Transverse colon (tissue), 4 donors: ENCODE results near the gene TLK2.

Experiments
- CTCF ChIP-seq, 5 experiments: fragments of 200-600 bp in 3 of 5; fragments of 450-650 bp in 2 of 5; sonication (generic) in 3 of 5; IDR thresholded peaks; 1 replicate in 2 of 5; 2 replicates in 3 of 5; pipeline ENCODE4 v1.5.1; 2016 to 2017; ENCODE audit warnings: antibody characterized with exemption in 5 of 5, inconsistent platforms in 3 of 5, mild to moderate bottlenecking in 2 of 5, moderate library complexity in 1 of 5
- POLR2AphosphoS5 ChIP-seq, 3 donors: sonication (generic); formaldehyde crosslinking; IDR thresholded peaks; one replicate each; pipeline ENCODE4 v1.6.1; 2016; ENCODE audit warnings: antibody characterized with exemption in 3 of 3

GRCh38 chr17:62628831-62629555 lies 150.4 kb downstream of the TLK2 start:
- no peak for TF ChIP-seq CTCF (IDR thresholded peaks at IDR 0.05)
- TF ChIP-seq POLR2AphosphoS5 (IDR thresholded peaks at IDR 0.05) = no peak
